ENCODE measurements around the gene SLC22A31.
"Not testable (repeated sequence)": the region's sequence is repeated elsewhere in the genome, so short reads cannot be mapped to it uniquely, and the experiment has no call there.

Gene SLC22A31

GRCh38 chr16:89187032-89187769, 13.1 kb downstream of the SLC22A31 start:
- TF ChIP-seq CTCF (IDR thresholded peaks at IDR 0.05; ENCODE audit: borderline replicate concordance, insufficient read depth, low read depth, low read length), result no peak
- no peak overlapping the region for H3K4me3 ChIP-seq (ENCODE audit: low read depth, low read length)

- not testable (repeated sequence) for H3K4me3 ChIP-seq (ENCODE audit: low read depth, low read length)
These were observed 13.7 kb downstream of the SLC22A31 start for GRCh38 chr16:89186593-89187031.

- H3K4me3 ChIP-seq (ENCODE audit: low read depth, low read length), result not testable (repeated sequence)
These were observed 14.3 kb downstream of the SLC22A31 start for GRCh38 chr16:89185887-89186592.

- H3K4me3 ChIP-seq (ENCODE audit: low read depth, low read length), result no peak overlapping the region
- TF ChIP-seq CTCF (IDR thresholded peaks at IDR 0.05; ENCODE audit: borderline replicate concordance, insufficient read depth, low read depth, low read length), result no peak
These were observed 15.2 kb downstream of the SLC22A31 start for GRCh38 chr16:89184933-89185794.

GRCh38 chr16:89184677-89184932, 15.7 kb downstream of the SLC22A31 start:
- H3K4me3 ChIP-seq (ENCODE audit: low read depth, low read length), result no peak overlapping the region
- no peak for TF ChIP-seq CTCF (IDR thresholded peaks at IDR 0.05; ENCODE audit: borderline replicate concordance, insufficient read depth, low read depth, low read length)

- no peak overlapping the region for H3K4me3 ChIP-seq (ENCODE audit: low read depth, low read length)
- TF ChIP-seq CTCF (IDR thresholded peaks at IDR 0.05; ENCODE audit: borderline replicate concordance, insufficient read depth, low read depth, low read length), result no peak
These were observed 16.2 kb downstream of the SLC22A31 start for GRCh38 chr16:89183975-89184676.

- no peak overlapping the region for H3K4me3 ChIP-seq (ENCODE audit: low read depth, low read length)
- no peak for TF ChIP-seq CTCF (IDR thresholded peaks at IDR 0.05; ENCODE audit: borderline replicate concordance, insufficient read depth, low read depth, low read length)
These were observed 16.9 kb downstream of the SLC22A31 start for GRCh38 chr16:89183463-89183862.

Measured in GM12875 (cell line).